ENCODE results near the gene PPP3R1.

Gene PPP3R1

DNA sequence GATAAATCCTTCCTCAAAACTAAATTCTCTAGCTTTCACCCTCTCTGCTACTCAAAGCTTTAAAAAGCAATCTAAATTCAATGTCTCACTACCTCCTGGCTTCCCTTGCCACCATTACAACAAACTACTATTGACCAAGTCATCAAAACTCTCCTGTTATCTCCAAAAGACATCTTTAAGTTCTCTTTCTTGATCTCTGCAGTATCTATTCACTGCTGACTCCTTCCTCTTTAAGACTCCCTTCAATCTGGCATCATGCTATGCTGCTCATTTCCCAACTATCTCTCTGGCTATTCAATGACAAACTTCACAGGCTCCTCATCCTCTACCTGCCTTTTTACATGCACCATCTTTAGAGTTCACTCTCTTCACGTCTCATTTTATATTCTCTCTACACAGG is 5.9 kb downstream of the PPP3R1 start:
- peaks cover 32 to 37% of the 10 kb centered on the region in 2 donors for H3K4me1 ChIP-seq (ENCODE audit: control insufficient read depth in 2 of 2, insufficient read depth in 2 of 2, low read length in 2 of 2)
- no peak overlapping the region for H3K27ac ChIP-seq (ENCODE audit: low read depth in 2 of 2, low read length in 2 of 2)

DNA sequence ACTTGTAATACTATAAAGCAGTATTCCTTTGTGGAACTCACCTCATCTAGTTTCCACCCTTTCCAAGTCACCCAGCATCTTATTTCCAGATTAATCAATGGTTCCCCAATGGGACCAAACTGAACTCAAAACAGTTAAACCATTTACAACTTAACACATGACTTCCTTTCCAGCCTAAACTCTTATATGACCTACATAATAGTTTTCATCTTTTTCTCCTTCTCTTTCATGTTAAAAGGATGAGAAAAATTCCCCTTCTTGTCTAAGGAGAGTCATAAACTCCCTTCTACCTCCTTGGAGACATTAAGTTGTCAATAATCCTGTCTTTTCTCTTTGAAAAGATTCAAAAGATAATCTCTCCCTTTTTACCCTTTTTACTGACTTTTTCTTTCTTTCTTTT is 6.7 kb downstream of the PPP3R1 start:
- Histone ChIP-seq H3K9ac (ENCODE audit: low read depth in 1 of 2, low read length in 2 of 2) (no peak overlapping the region), H3K4me3 (ENCODE audit: low read length in 2 of 2) (no peak overlapping the region), H3K9me3 (ENCODE audit: control insufficient read depth in 2 of 2, low read length in 2 of 2) (no peaks in the 10 kb centered on the region), H3K4me1 (ENCODE audit: control insufficient read depth in 2 of 2, insufficient read depth in 2 of 2, low read length in 2 of 2) (peaks cover 29 to 36% of the 10 kb centered on the region in 2 donors), H3K27me3 (ENCODE audit: control insufficient read depth in 2 of 2, insufficient read depth in 2 of 2, low read length in 2 of 2) (no peaks in the 10 kb centered on the region), H3K36me3 (ENCODE audit: control insufficient read depth in 2 of 2, insufficient read depth in 2 of 2, low read length in 2 of 2) (no peaks in the 10 kb centered on the region), H3K27ac (ENCODE audit: low read depth in 2 of 2, low read length in 2 of 2) (no peak overlapping the region)

More for the DNA sequence above, 5.9 kb downstream of the PPP3R1 start:
- Histone ChIP-seq H3K36me3 (ENCODE audit: control insufficient read depth in 2 of 2, insufficient read depth in 2 of 2, low read length in 2 of 2) (no peaks in the 10 kb centered on the region), H3K27me3 (ENCODE audit: control insufficient read depth in 2 of 2, insufficient read depth in 2 of 2, low read length in 2 of 2) (no peaks in the 10 kb centered on the region), H3K9ac (ENCODE audit: low read depth in 1 of 2, low read length in 2 of 2) (no peak overlapping the region), H3K4me3 (ENCODE audit: low read length in 2 of 2) (no peak overlapping the region), H3K9me3 (ENCODE audit: control insufficient read depth in 2 of 2, low read length in 2 of 2) (no peaks in the 10 kb centered on the region)

DNA sequence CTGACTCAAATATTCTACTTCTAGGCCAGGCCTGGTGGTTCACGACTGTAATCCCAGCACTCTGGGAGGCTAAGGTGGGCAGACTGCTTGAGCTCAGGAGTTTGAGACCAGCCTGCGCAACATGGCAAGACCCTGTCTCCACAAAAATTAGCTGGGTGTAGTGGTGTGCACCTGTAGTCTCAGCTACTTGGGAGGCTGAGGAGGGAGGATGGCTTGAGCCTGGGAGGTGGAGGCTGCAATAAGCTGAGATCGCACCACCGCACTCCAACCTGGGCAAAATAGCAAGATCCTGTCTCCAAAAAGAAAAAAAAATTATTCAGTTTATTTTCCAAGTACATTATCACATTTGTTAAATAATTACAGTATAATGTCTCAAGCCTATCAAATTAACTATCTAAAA is 7.3 kb downstream of the PPP3R1 start:
- no peak overlapping the region for H3K9ac ChIP-seq (ENCODE audit: low read depth in 1 of 2, low read length in 2 of 2)
- H3K4me3 ChIP-seq (ENCODE audit: low read length in 2 of 2), result no peak overlapping the region
- H3K4me1 ChIP-seq (ENCODE audit: control insufficient read depth in 2 of 2, insufficient read depth in 2 of 2, low read length in 2 of 2), result peaks cover 23 to 30% of the 10 kb centered on the region in 2 donors
- no peaks in the 10 kb centered on the region for H3K9me3 ChIP-seq (ENCODE audit: control insufficient read depth in 2 of 2, low read length in 2 of 2)
- no peaks in the 10 kb centered on the region for H3K36me3 ChIP-seq (ENCODE audit: control insufficient read depth in 2 of 2, insufficient read depth in 2 of 2, low read length in 2 of 2)
- H3K27ac ChIP-seq (ENCODE audit: low read depth in 2 of 2, low read length in 2 of 2), result no peak overlapping the region
- no peaks in the 10 kb centered on the region for H3K27me3 ChIP-seq (ENCODE audit: control insufficient read depth in 2 of 2, insufficient read depth in 2 of 2, low read length in 2 of 2)

DNA sequence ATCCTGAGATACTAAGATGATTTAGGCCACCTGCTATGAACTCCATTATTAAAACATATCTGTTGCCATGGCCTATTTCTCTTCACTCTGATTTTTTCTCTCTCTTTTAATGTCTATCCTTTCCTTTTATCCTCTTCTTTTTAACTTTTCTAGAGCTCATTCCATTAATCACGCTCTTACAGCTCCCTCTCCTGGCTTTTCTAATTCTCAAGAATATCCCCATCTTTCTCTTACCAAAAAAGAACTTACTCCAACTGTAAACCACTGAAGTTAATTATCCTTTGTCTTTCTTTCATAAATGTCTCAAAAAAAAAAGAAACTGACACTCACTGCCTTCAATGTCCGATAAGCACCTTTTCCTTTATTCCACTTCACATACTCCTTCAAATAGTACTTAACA is 7.9 kb downstream of the PPP3R1 start:
- H3K9me3 ChIP-seq (ENCODE audit: control insufficient read depth in 2 of 2, low read length in 2 of 2), result no peaks in the 10 kb centered on the region
- H3K4me1 ChIP-seq (ENCODE audit: control insufficient read depth in 2 of 2, insufficient read depth in 2 of 2, low read length in 2 of 2), result peaks cover 17 to 24% of the 10 kb centered on the region in 2 donors
- H3K27me3 ChIP-seq (ENCODE audit: control insufficient read depth in 2 of 2, insufficient read depth in 2 of 2, low read length in 2 of 2), result no peaks in the 10 kb centered on the region
- no peak overlapping the region for H3K27ac ChIP-seq (ENCODE audit: low read depth in 2 of 2, low read length in 2 of 2)
- H3K4me3 ChIP-seq (ENCODE audit: low read length in 2 of 2), result no peak overlapping the region
- no peaks in the 10 kb centered on the region for H3K36me3 ChIP-seq (ENCODE audit: control insufficient read depth in 2 of 2, insufficient read depth in 2 of 2, low read length in 2 of 2)
- no peak overlapping the region for H3K9ac ChIP-seq (ENCODE audit: low read depth in 1 of 2, low read length in 2 of 2)

DNA sequence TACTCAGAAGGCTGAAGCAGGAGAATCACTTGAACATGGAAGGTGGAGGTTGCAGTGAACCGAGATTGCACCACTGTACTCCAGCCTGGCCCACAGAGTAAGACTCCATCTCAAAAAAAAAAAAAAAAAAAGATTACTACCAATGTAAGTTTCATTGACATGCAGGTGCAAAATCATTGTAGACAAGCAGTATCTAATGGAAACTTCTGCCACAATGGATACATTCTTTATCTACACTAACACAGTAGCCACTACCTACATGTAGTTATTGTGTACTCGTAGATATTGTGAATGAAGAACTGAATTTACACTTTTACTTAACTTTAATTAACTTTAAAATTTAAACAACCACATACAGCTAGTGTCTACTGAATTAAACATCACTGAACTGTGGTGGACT is 10.6 kb downstream of the PPP3R1 start:
- Histone ChIP-seq H3K4me3 (ENCODE audit: low read length in 2 of 2) (no peak overlapping the region), H3K27ac (ENCODE audit: low read depth in 2 of 2, low read length in 2 of 2) (no peak overlapping the region), H3K36me3 (ENCODE audit: control insufficient read depth in 2 of 2, insufficient read depth in 2 of 2, low read length in 2 of 2) (no peaks in the 10 kb centered on the region), H3K9ac (ENCODE audit: low read depth in 1 of 2, low read length in 2 of 2) (no peak overlapping the region), H3K27me3 (ENCODE audit: control insufficient read depth in 2 of 2, insufficient read depth in 2 of 2, low read length in 2 of 2) (no peaks in the 10 kb centered on the region), H3K9me3 (ENCODE audit: control insufficient read depth in 2 of 2, low read length in 2 of 2) (no peaks in the 10 kb centered on the region), H3K4me1 (ENCODE audit: control insufficient read depth in 2 of 2, insufficient read depth in 2 of 2, low read length in 2 of 2) (peaks cover 9 to 19% of the 10 kb centered on the region in 2 donors)

DNA sequence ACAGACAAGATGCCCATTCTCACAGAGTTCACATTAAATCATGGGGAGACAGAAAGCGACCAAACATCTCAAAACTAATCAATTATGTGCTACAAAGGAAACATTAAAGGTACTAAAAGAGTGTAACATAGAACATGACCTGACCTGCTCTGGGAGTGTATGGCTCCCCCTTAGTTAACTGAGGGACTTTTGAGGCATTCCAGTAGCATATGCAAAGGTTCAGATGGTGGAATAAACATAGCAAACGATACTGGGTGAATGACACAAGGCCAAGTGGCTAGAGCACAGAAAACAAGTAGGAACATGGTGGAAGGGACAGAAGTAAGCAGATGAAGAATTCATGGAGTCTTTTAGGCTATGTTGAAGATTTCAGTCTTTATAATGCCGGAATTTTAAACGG is 11.9 kb downstream of the PPP3R1 start:
- Histone ChIP-seq H3K4me1 (ENCODE audit: control insufficient read depth in 2 of 2, insufficient read depth in 2 of 2, low read length in 2 of 2) (peaks cover 10 to 22% of the 10 kb centered on the region in 2 donors), H3K9me3 (ENCODE audit: control insufficient read depth in 2 of 2, low read length in 2 of 2) (no peaks in the 10 kb centered on the region), H3K27ac (ENCODE audit: low read depth in 2 of 2, low read length in 2 of 2) (no peak overlapping the region), H3K9ac (ENCODE audit: low read depth in 1 of 2, low read length in 2 of 2) (no peak overlapping the region), H3K36me3 (ENCODE audit: control insufficient read depth in 2 of 2, insufficient read depth in 2 of 2, low read length in 2 of 2) (no peaks in the 10 kb centered on the region), H3K4me3 (ENCODE audit: low read length in 2 of 2) (no peak overlapping the region), H3K27me3 (ENCODE audit: control insufficient read depth in 2 of 2, insufficient read depth in 2 of 2, low read length in 2 of 2) (no peaks in the 10 kb centered on the region)

DNA sequence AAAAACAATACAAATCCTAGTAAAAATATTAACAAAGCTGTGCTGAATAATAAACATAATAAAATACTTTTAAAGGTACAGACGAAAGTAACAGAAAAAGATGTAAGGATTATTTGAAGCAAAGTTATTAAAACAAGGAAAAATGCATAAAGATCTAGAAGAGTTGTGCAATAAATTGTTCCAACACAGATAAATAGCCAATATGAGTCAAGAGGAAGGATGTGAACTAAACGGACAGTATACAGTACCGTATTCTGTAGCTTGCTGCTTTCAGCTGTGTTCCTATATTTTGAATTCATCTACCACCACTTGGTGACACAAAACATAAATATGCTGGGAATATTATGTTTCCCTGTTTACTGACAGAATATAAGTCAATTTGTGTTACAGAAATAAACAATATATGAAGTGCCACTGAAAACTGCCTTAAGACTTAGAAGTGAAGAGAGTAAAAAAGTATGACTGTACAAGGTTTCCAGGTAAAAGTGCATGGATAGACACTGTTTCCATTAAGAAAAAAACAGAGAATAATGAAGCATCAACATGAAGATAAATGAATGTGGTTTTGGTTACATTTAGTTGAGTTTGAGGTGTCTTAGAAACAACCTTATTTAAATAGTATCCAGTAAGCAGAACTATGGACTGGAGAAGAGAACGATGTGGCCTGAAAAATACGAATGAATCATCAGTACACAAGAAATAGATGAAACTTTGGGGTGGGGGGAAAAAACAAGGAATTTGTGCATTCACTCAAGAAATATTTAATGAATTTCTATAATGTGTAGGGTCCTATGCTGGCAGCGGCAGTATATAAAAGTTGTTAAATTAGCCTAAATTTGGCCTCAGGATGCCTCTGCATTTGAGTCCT is 13.1 kb downstream of the PPP3R1 start:
- H3K27me3 ChIP-seq (ENCODE audit: control insufficient read depth in 2 of 2, insufficient read depth in 2 of 2, low read length in 2 of 2), result no peaks in the 10 kb centered on the region
- H3K36me3 ChIP-seq (ENCODE audit: control insufficient read depth in 2 of 2, insufficient read depth in 2 of 2, low read length in 2 of 2), result no peaks in the 10 kb centered on the region
- H3K9me3 ChIP-seq (ENCODE audit: control insufficient read depth in 2 of 2, low read length in 2 of 2), result no peaks in the 10 kb centered on the region
- no peak overlapping the region for H3K4me3 ChIP-seq (ENCODE audit: low read length in 2 of 2)
- H3K4me1 ChIP-seq (ENCODE audit: control insufficient read depth in 2 of 2, insufficient read depth in 2 of 2, low read length in 2 of 2), result peaks cover 8 to 22% of the 10 kb centered on the region in 2 donors
- no peak overlapping the region for H3K9ac ChIP-seq (ENCODE audit: low read depth in 1 of 2, low read length in 2 of 2)
- H3K27ac ChIP-seq (ENCODE audit: low read depth in 2 of 2, low read length in 2 of 2), result no peak overlapping the region

DNA sequence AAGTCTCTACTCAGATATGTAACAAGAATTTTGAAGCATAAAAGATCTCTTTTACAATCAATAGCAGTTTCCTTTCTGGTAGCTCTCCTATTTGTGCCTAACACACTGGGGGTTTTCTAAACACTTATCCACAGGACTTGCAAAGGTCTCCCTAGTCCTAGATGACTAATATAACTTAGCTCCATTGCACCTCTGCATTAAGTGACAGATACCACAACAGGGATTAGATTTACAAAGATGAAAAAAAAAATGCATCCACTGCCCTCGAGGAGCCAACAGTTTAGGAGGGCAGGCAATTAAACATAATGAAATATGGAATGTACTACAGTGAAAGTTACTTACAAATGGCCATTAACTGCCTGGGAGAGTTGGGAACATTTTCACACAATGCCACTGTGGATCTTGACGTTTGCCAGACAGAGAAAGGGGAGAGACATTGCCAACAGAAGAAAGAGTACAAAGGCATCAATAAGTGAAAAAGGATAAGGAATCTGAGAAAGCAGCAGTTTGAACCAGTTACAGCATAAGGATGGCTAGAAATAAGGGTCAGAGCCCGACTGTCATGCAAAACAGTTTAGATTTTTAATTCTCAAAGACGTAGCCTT is 14.3 kb downstream of the PPP3R1 start:
- H3K9ac ChIP-seq (ENCODE audit: low read depth in 1 of 2, low read length in 2 of 2), result no peak overlapping the region

DNA sequence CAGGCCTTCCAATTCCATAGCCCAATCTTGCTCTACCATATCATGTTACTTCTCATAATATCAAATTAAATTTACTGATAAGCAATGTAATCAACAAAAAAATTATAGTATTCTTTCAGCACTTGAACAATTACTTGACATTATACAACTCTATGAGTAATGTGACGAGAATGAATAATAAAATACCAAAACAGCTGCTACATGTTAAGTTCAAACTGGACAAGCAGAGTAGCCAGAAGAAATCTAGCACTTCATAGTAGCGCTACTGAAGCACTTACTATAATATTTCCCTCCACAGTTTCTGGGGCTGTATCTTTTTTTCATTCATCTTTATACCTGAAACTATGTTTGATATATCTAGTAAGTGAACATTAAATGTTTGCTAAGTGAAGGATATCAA is 14.9 kb downstream of the PPP3R1 start:
- no peak overlapping the region for H3K9ac ChIP-seq (ENCODE audit: low read depth in 1 of 2, low read length in 2 of 2)

More for the DNA sequence above, 14.3 kb downstream of the PPP3R1 start:
- Histone ChIP-seq H3K27me3 (ENCODE audit: control insufficient read depth in 2 of 2, insufficient read depth in 2 of 2, low read length in 2 of 2) (no peaks in the 10 kb centered on the region), H3K4me3 (ENCODE audit: low read length in 2 of 2) (no peak overlapping the region), H3K27ac (ENCODE audit: low read depth in 2 of 2, low read length in 2 of 2) (no peak overlapping the region), H3K9me3 (ENCODE audit: control insufficient read depth in 2 of 2, low read length in 2 of 2) (no peaks in the 10 kb centered on the region), H3K36me3 (ENCODE audit: control insufficient read depth in 2 of 2, insufficient read depth in 2 of 2, low read length in 2 of 2) (no peaks in the 10 kb centered on the region), H3K4me1 (ENCODE audit: control insufficient read depth in 2 of 2, insufficient read depth in 2 of 2, low read length in 2 of 2) (peaks cover 6 to 22% of the 10 kb centered on the region in 2 donors)

DNA sequence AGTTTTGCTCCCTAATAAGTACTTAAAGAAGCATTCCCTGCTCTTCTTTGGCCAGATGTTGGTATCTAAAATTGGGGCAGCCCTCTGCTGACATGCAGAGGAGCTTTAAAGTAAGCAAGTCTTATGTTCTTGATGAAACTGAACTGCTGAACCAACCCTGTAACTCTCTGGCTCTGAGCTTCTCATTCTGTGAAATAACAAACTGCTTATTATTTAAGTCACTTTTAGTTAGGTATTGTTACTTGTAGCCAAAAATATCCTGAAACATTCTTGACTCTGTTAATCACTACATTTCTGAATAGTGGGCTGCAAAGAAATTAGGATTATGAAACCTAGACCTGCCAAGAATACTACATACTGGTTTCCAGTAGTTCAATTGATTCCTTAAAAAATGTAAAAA is 15.5 kb downstream of the PPP3R1 start:
- Histone ChIP-seq H3K27ac (ENCODE audit: low read depth in 2 of 2, low read length in 2 of 2) (no peak overlapping the region), H3K36me3 (ENCODE audit: control insufficient read depth in 2 of 2, insufficient read depth in 2 of 2, low read length in 2 of 2) (no peaks in the 10 kb centered on the region), H3K27me3 (ENCODE audit: control insufficient read depth in 2 of 2, insufficient read depth in 2 of 2, low read length in 2 of 2) (no peaks in the 10 kb centered on the region), H3K9me3 (ENCODE audit: control insufficient read depth in 2 of 2, low read length in 2 of 2) (no peaks in the 10 kb centered on the region), H3K4me3 (ENCODE audit: low read length in 2 of 2) (no peak overlapping the region), H3K9ac (ENCODE audit: low read depth in 1 of 2, low read length in 2 of 2) (no peak overlapping the region), H3K4me1 (ENCODE audit: control insufficient read depth in 2 of 2, insufficient read depth in 2 of 2, low read length in 2 of 2) (peaks cover 6 to 22% of the 10 kb centered on the region in 2 donors)

More for the DNA sequence above, 14.9 kb downstream of the PPP3R1 start:
- no peaks in the 10 kb centered on the region for H3K9me3 ChIP-seq (ENCODE audit: control insufficient read depth in 2 of 2, low read length in 2 of 2)
- H3K27ac ChIP-seq (ENCODE audit: low read depth in 2 of 2, low read length in 2 of 2), result no peak overlapping the region
- no peak overlapping the region for H3K4me3 ChIP-seq (ENCODE audit: low read length in 2 of 2)
- no peaks in the 10 kb centered on the region for H3K36me3 ChIP-seq (ENCODE audit: control insufficient read depth in 2 of 2, insufficient read depth in 2 of 2, low read length in 2 of 2)
- no peaks in the 10 kb centered on the region for H3K27me3 ChIP-seq (ENCODE audit: control insufficient read depth in 2 of 2, insufficient read depth in 2 of 2, low read length in 2 of 2)
- peaks cover 6 to 22% of the 10 kb centered on the region in 2 donors for H3K4me1 ChIP-seq (ENCODE audit: control insufficient read depth in 2 of 2, insufficient read depth in 2 of 2, low read length in 2 of 2)

Data from mucosa of rectum (tissue), 2 donors.